HG03432 (cell line): ENCODE results near the gene PRPF8.
A peak's percentile ranks its signal among the peaks of the same experiment; 100 is the strongest.
"Not testable (repeated sequence)": the region's sequence is repeated elsewhere in the genome, so short reads cannot be mapped to it uniquely, and the experiment has no call there.

Experiments
- ATAC-seq: cut with Tn5 transposase; IDR thresholded peaks from one replicate; pipeline ENCODE4 v1.9.1; 2021; ENCODE audit warnings: mild to moderate bottlenecking, moderate library complexity; ENCODE audit not compliant: unreplicated experiment

The PRPF8 gene

GRCh38 chr17:1716912-1717695, 32.4 kb upstream of the PRPF8 start:
- peak; percentile 44 for ATAC-seq

GRCh38 chr17:1716076-1716911, 31.6 kb upstream of the PRPF8 start:
- peak; percentile 80 for ATAC-seq

GRCh38 chr17:1715803-1716075, 31.1 kb upstream of the PRPF8 start:
- no peak for ATAC-seq

- no peak for ATAC-seq
Measured at GRCh38 chr17:1714980-1715802, 30.5 kb upstream of the PRPF8 start.

GRCh38 chr17:1714427-1714979, 29.8 kb upstream of the PRPF8 start:
- ATAC-seq, result no peak

GRCh38 chr17:1713878-1714426, 29.3 kb upstream of the PRPF8 start:
- ATAC-seq, result no peak

GRCh38 chr17:1713160-1713877, 28.7 kb upstream of the PRPF8 start:
- ATAC-seq, result no peak

- no peak for ATAC-seq
Measured at GRCh38 chr17:1712271-1712670, 27.6 kb upstream of the PRPF8 start.

- no peak for ATAC-seq
Measured at GRCh38 chr17:1711804-1712203, 27.1 kb upstream of the PRPF8 start.

- no peak for ATAC-seq
Measured at GRCh38 chr17:1710807-1711553, 26.3 kb upstream of the PRPF8 start.

- ATAC-seq, result no peak
Measured at GRCh38 chr17:1709971-1710806, 25.5 kb upstream of the PRPF8 start, which contains the start of gene TLCD2. TLCD2 (minus strand) TSS chr17:1710377; CDS start chr17:1710242, 135 bp downstream.

GRCh38 chr17:1709403-1709951, 24.8 kb upstream of the PRPF8 start:
- ATAC-seq, result no peak

GRCh38 chr17:1708791-1709346, 24.2 kb upstream of the PRPF8 start:
- ATAC-seq, result not testable (repeated sequence)

- ATAC-seq, result no peak
Measured at GRCh38 chr17:1707107-1707506, 22.4 kb upstream of the PRPF8 start.

GRCh38 chr17:1705004-1705403, 20.3 kb upstream of the PRPF8 start:
- ATAC-seq, result no peak

GRCh38 chr17:1703063-1703462, 18.4 kb upstream of the PRPF8 start:
- no peak for ATAC-seq

- ATAC-seq, result not testable (repeated sequence)
Measured at GRCh38 chr17:1699891-1700290, 15.2 kb upstream of the PRPF8 start.

GRCh38 chr17:1697681-1698080, 13.0 kb upstream of the PRPF8 start:
- ATAC-seq, result no peak
